VCaP (cell line): ENCODE measurements around the gene CRLF3.

ENCODE experiments used
- H3K27ac ChIP-seq: fragments of 450-650 bp; 2 replicates; pipeline ENCODE4 v1.5.1; 2017
- CTCF ChIP-seq: fragments of 450-650 bp; conservative IDR thresholded peaks from 2 replicates; pipeline ENCODE4 v1.5.1; 2017; ENCODE audit warnings: mild to moderate bottlenecking, moderate library complexity

Gene CRLF3

GRCh38 chr17:30824356-30825145 is at the start of gene CRLF3:
TSS of gene CRLF3 (minus strand) at chr17:30824692. CDS start at chr17:30824651, 41 bp downstream.
- peak within 1 kb of the TSS; percentile 86 for H3K27ac ChIP-seq
- TF ChIP-seq CTCF: peak; percentile 93

- no peak for TF ChIP-seq CTCF
- H3K27ac ChIP-seq: no peak overlapping the region
Measured at GRCh38 chr17:30869005-30869404, 44.5 kb upstream of the CRLF3 start.

- no peak for TF ChIP-seq CTCF
- H3K27ac ChIP-seq: no peak overlapping the region
Measured at GRCh38 chr17:30864636-30865035, 40.1 kb upstream of the CRLF3 start.

GRCh38 chr17:30858556-30859250 is 34.2 kb upstream of the CRLF3 start:
- no peak for TF ChIP-seq CTCF
- no peak overlapping the region for H3K27ac ChIP-seq

- no peak overlapping the region for H3K27ac ChIP-seq
- TF ChIP-seq CTCF: no peak
Measured at GRCh38 chr17:30854146-30854545, 29.7 kb upstream of the CRLF3 start.

- no peak overlapping the region for H3K27ac ChIP-seq
- no peak for TF ChIP-seq CTCF
Measured at GRCh38 chr17:30848021-30848420, 23.5 kb upstream of the CRLF3 start.

- no peak overlapping the region for H3K27ac ChIP-seq
- no peak for TF ChIP-seq CTCF
Measured at GRCh38 chr17:30840771-30841170, 16.3 kb upstream of the CRLF3 start.
